Measurements from ENCODE around the gene DIS3. TPM values are rescaled to one million over a fixed set of nuclear protein-coding genes. Genes with fewer than 3 reads are reported as not detected.
A peak's percentile ranks its signal among the peaks of the same experiment; 100 is the strongest.

Gene DIS3
- total RNA-seq, 1 experiment from 2014 or later, result 44.2 TPM

- no peaks in the 10 kb centered on the region for H4K20me1 ChIP-seq (ENCODE audit: insufficient read depth)
- peak overlapping the region; percentile 86 for H3K9ac ChIP-seq (ENCODE audit: low read length)
- no peaks in the 10 kb centered on the region for H3K9me2 ChIP-seq (ENCODE audit: insufficient read depth)
- ChIA-PET CTCF (no interaction called here), RAD21 (ENCODE audit: low non-redundant PET in 1 of 2, low total read pairs in 2 of 2, uncharacterized antibody in 2 of 2, unreplicated experiment in 2 of 2) (no interaction called here), POLR2A (no interaction called here)
- peak overlapping the region; percentile 63 to 91 for H3K4me3 ChIP-seq (replicated peaks in 1 of 2; ENCODE audit: low read depth in 1 of 2, low read length in 2 of 2)
- peak overlapping the region; percentile 93 for H3K4me2 ChIP-seq (ENCODE audit: low read length)
- H3K9me3 ChIP-seq (ENCODE audit: control insufficient read depth in 1 of 2, insufficient read depth in 1 of 2, low read depth in 1 of 2, low read length in 2 of 2), result no peaks in the 10 kb centered on the region
- DNase-seq (ENCODE audit: low read depth, low spot score) (no peak), ATAC-seq (no peak)
- peak overlapping the region; percentile 82 for H3K27ac ChIP-seq (ENCODE audit: low read depth, low read length)
- intact Hi-C loops (cut with micrococcal nuclease), result loop anchor here (5.0 kb wide), 2 partner anchors 54 to 1404 kb away; partner anchors contain the start of genes DIS3, KLF12 and PIBF1
- peaks cover 8 to 24% of the 10 kb centered on the region in 2 experiments for H3K4me1 ChIP-seq (ENCODE audit: control insufficient read depth in 1 of 2, insufficient read depth in 2 of 2, low read length in 2 of 2)
- BruUV-seq (replicated peaks), result TSS peak; percentile 51
- H3K36me3 ChIP-seq (ENCODE audit: control insufficient read depth in 1 of 2, insufficient read depth in 2 of 2, low read length in 2 of 2), result peaks cover 4 to 27% of the 10 kb centered on the region in 2 experiments; a peak in 2 of 4 replicates
- peaks cover 89% of the 10 kb centered on the region for H3K79me2 ChIP-seq (ENCODE audit: insufficient read depth, low read length)
- TF ChIP-seq MAX (IDR thresholded peaks at IDR 0.05), result no peak
- TF ChIP-seq CBX3 (IDR thresholded peaks at IDR 0.05; ENCODE audit: low read depth), result no peak
- TF ChIP-seq ELF1 (IDR thresholded peaks at IDR 0.05; ENCODE audit: borderline replicate concordance, low read depth), result no peak
- TF ChIP-seq ATF3 (IDR thresholded peaks at IDR 0.05), result no peak
- TF ChIP-seq ZFX (IDR thresholded peaks at IDR 0.05), result no peak
- no peak for TF ChIP-seq POLR2A (IDR thresholded peaks at IDR 0.05; ENCODE audit: borderline replicate concordance, extremely low read depth, insufficient read depth, insufficient read length)
- no peak for TF ChIP-seq ZBTB33 (IDR thresholded peaks at IDR 0.05; ENCODE audit: extremely low read depth, insufficient replicate concordance, low read length)
- TF ChIP-seq CEBPB (IDR thresholded peaks at IDR 0.05; ENCODE audit: low read depth), result no peak
- no peak for TF ChIP-seq EZH2 (IDR thresholded peaks at IDR 0.05)
- no peak for TF ChIP-seq RAD21 (IDR thresholded peaks at IDR 0.05; ENCODE audit: low read depth)
- TF ChIP-seq REST (IDR thresholded peaks at IDR 0.05; ENCODE audit: low read depth), result no peak
- TF ChIP-seq EGR1 (IDR thresholded peaks at IDR 0.05; ENCODE audit: low read depth), result no peak
- TF ChIP-seq JUND (IDR thresholded peaks at IDR 0.05), result no peak
- TF ChIP-seq EZH2phosphoT487 (IDR thresholded peaks at IDR 0.05; ENCODE audit: borderline replicate concordance), result no peak
- no peak for TF ChIP-seq SRF (IDR thresholded peaks at IDR 0.05; ENCODE audit: low read depth)
- no peak for TF ChIP-seq CTCF (IDR thresholded peaks at IDR 0.05 in 2 of 3, conservative IDR thresholded peaks at IDR 0.05 in 1 of 3; ENCODE audit: borderline replicate concordance in 1 of 3, insufficient read depth in 1 of 3, low read depth in 2 of 3, low read length in 2 of 3)
- no peak for TF ChIP-seq POLR2AphosphoS5 (IDR thresholded peaks at IDR 0.05; ENCODE audit: low read depth, low read length)
- TF ChIP-seq SP1 (IDR thresholded peaks at IDR 0.05; ENCODE audit: low read depth), result no peak
- H2AFZ ChIP-seq (ENCODE audit: low read depth, low read length, poor library complexity, severe bottlenecking), result peak overlapping the region; percentile 33
- no peaks in the 10 kb centered on the region for H3K27me3 ChIP-seq (ENCODE audit: insufficient read depth, low read length)
Measured at GRCh38 chr13:72728290-72728605, 53.5 kb downstream of the DIS3 start.

Data from HCT116 (cell line).